ENCODE data around the gene GOLGA5. TPM values are rescaled to one million over a fixed set of nuclear protein-coding genes. Genes with fewer than 3 reads are reported as not detected.

GOLGA5 gene
- total RNA-seq, 3 donors from 2014 or later (not counting 1 experiment from before 2014, with no cell fraction given): 11.5 to 21.0 (median 17.1) TPM

GRCh38 chr14:92877757-92878431, 83.8 kb downstream of the GOLGA5 start:
- H3K9me3 ChIP-seq (ENCODE audit: control insufficient read depth, insufficient read depth, low read length): no peaks in the 10 kb centered on the region
- H3K36me3 ChIP-seq (ENCODE audit: control insufficient read depth, insufficient read depth, low read length): no peaks in the 10 kb centered on the region
- Mint-ChIP-seq H3K4me3 (no peak overlapping the region), H3K27ac (no peak overlapping the region), H3K36me3 (no peaks in the 10 kb centered on the region), H3K27me3 (ENCODE audit: low read depth in 2 of 2) (peaks cover 18 to 62% of the 10 kb centered on the region in 2 donors), H3K9me3 (no peaks in the 10 kb centered on the region), H3K4me1 (no peaks in the 10 kb centered on the region)
- intact Hi-C loops (cut with micrococcal nuclease): no loop called here
- ATAC-seq: no peak
- no peak overlapping the region for H3K27ac ChIP-seq (ENCODE audit: low read length)
- WGBS (ENCODE audit: insufficient coverage): 69% methylated on average over 18 of the region's 18 CpGs
- DNase-seq: no peak
- TF ChIP-seq CTCF (IDR thresholded peaks at IDR 0.05): no peak
- H3K4me1 ChIP-seq (ENCODE audit: control insufficient read depth, insufficient read depth, low read length): no peaks in the 10 kb centered on the region
- no peak overlapping the region for H3K4me3 ChIP-seq (ENCODE audit: low read length)
- H3K27me3 ChIP-seq (ENCODE audit: control insufficient read depth, insufficient read depth, low read length): peaks cover 6% of the 10 kb centered on the region

- H3K27me3 Mint-ChIP-seq (ENCODE audit: low read depth in 2 of 2): peaks cover 25 to 53% of the 10 kb centered on the region in 2 donors
- 81% methylated on average over 7 of the region's 7 CpGs for WGBS (ENCODE audit: insufficient coverage)
Measured at GRCh38 chr14:92880351-92880750, 86.2 kb downstream of the GOLGA5 start.

GRCh38 chr14:92880851-92881250, 86.7 kb downstream of the GOLGA5 start:
- ATAC-seq: no peak
- no peaks in the 10 kb centered on the region for H3K9me3 ChIP-seq (ENCODE audit: control insufficient read depth, insufficient read depth, low read length)
- Mint-ChIP-seq H3K4me1 (no peaks in the 10 kb centered on the region), H3K27me3 (ENCODE audit: low read depth in 2 of 2) (peaks cover 29 to 56% of the 10 kb centered on the region in 2 donors), H3K4me3 (no peak overlapping the region), H3K9me3 (no peaks in the 10 kb centered on the region), H3K36me3 (no peaks in the 10 kb centered on the region), H3K27ac (no peak overlapping the region)
- DNase-seq: no peak
- intact Hi-C loops (cut with micrococcal nuclease): no loop called here
- H3K4me3 ChIP-seq (ENCODE audit: low read length): no peak overlapping the region
- H3K36me3 ChIP-seq (ENCODE audit: control insufficient read depth, insufficient read depth, low read length): no peaks in the 10 kb centered on the region
- H3K27me3 ChIP-seq (ENCODE audit: control insufficient read depth, insufficient read depth, low read length): peaks cover 6% of the 10 kb centered on the region
- H3K4me1 ChIP-seq (ENCODE audit: control insufficient read depth, insufficient read depth, low read length): no peaks in the 10 kb centered on the region
- WGBS (ENCODE audit: insufficient coverage): 48% methylated on average over 12 of the region's 12 CpGs
- H3K27ac ChIP-seq (ENCODE audit: low read length): no peak overlapping the region
- TF ChIP-seq CTCF (IDR thresholded peaks at IDR 0.05): no peak

More at GRCh38 chr14:92880351-92880750, 86.2 kb downstream of the GOLGA5 start:
- Mint-ChIP-seq H3K27ac (no peak overlapping the region), H3K36me3 (no peaks in the 10 kb centered on the region), H3K9me3 (no peaks in the 10 kb centered on the region), H3K4me3 (no peak overlapping the region), H3K4me1 (no peaks in the 10 kb centered on the region)
- Histone ChIP-seq H3K36me3 (ENCODE audit: control insufficient read depth, insufficient read depth, low read length) (no peaks in the 10 kb centered on the region), H3K4me1 (ENCODE audit: control insufficient read depth, insufficient read depth, low read length) (no peaks in the 10 kb centered on the region), H3K9me3 (ENCODE audit: control insufficient read depth, insufficient read depth, low read length) (no peaks in the 10 kb centered on the region), H3K27me3 (ENCODE audit: control insufficient read depth, insufficient read depth, low read length) (peaks cover 6% of the 10 kb centered on the region), H3K27ac (ENCODE audit: low read length) (no peak overlapping the region), H3K4me3 (ENCODE audit: low read length) (no peak overlapping the region)
- DNase-seq: no peak
- no peak for TF ChIP-seq CTCF (IDR thresholded peaks at IDR 0.05)
- ATAC-seq: no peak
- intact Hi-C loops (cut with micrococcal nuclease): no loop called here

- Mint-ChIP-seq H3K9me3 (no peaks in the 10 kb centered on the region), H3K36me3 (no peaks in the 10 kb centered on the region), H3K4me3 (no peak overlapping the region), H3K4me1 (no peaks in the 10 kb centered on the region), H3K27me3 (ENCODE audit: low read depth in 2 of 2) (peaks cover 30 to 38% of the 10 kb centered on the region in 2 donors), H3K27ac (no peak overlapping the region)
- peaks cover 6% of the 10 kb centered on the region for H3K27me3 ChIP-seq (ENCODE audit: control insufficient read depth, insufficient read depth, low read length)
- 95% methylated on average over 5 of the region's 5 CpGs for WGBS (ENCODE audit: insufficient coverage)
- no peaks in the 10 kb centered on the region for H3K9me3 ChIP-seq (ENCODE audit: control insufficient read depth, insufficient read depth, low read length)
- no peak overlapping the region for H3K27ac ChIP-seq (ENCODE audit: low read length)
- no peaks in the 10 kb centered on the region for H3K4me1 ChIP-seq (ENCODE audit: control insufficient read depth, insufficient read depth, low read length)
- ATAC-seq (no peak), DNase-seq (no peak)
- H3K36me3 ChIP-seq (ENCODE audit: control insufficient read depth, insufficient read depth, low read length): no peaks in the 10 kb centered on the region
- intact Hi-C loops (cut with micrococcal nuclease): no loop called here
- TF ChIP-seq CTCF (IDR thresholded peaks at IDR 0.05): no peak
- H3K4me3 ChIP-seq (ENCODE audit: low read length): no peak overlapping the region
Measured at GRCh38 chr14:92883066-92883465, 89.0 kb downstream of the GOLGA5 start.
